H9 (cell line): ENCODE measurements around the gene SCO2. TPM values are rescaled to one million over a fixed set of nuclear protein-coding genes. Genes with fewer than 3 reads are reported as not detected.
A peak's percentile ranks its signal among the peaks of the same experiment; 100 is the strongest.

ENCODE experiments used
- DNase-seq: peaks from one replicate; pipeline ENCODE4 v3.0.0-alpha.2; 2017
- H2AFZ ChIP-seq: one replicate; pipeline ENCODE4 v1.6.1; 2013; ENCODE audit warnings: mild to moderate bottlenecking, low read length, control low read depth, moderate library complexity
- H2AK5ac ChIP-seq: 2 replicates; pipeline ENCODE4 v1.6.1; 2013; ENCODE audit warnings: low read length, control low read depth, mixed read lengths; ENCODE audit not compliant: insufficient read length
- H2BK120ac ChIP-seq: one replicate; pipeline ENCODE4 v1.6.1; 2013; ENCODE audit warnings: low read depth, mild to moderate bottlenecking, low read length, control low read depth, inconsistent platforms; ENCODE audit not compliant: poor library complexity, severe bottlenecking
- H2BK12ac ChIP-seq: 2 replicates; pipeline ENCODE4 v1.6.1; 2013; ENCODE audit warnings: low read length, control low read depth, mixed read lengths, low read depth; ENCODE audit not compliant: insufficient read length
- H2BK15ac ChIP-seq: 2 replicates; pipeline ENCODE4 v1.6.1; 2013; ENCODE audit warnings: low read depth, low read length, control low read depth
- H2BK20ac ChIP-seq: one replicate; pipeline ENCODE4 v1.6.1; 2013; ENCODE audit warnings: low read depth, mild to moderate bottlenecking, low read length, control low read depth, inconsistent platforms; ENCODE audit not compliant: poor library complexity, severe bottlenecking
- H2BK5ac ChIP-seq: 2 replicates; pipeline ENCODE4 v1.6.1; 2013; ENCODE audit warnings: low read length, control low read depth, mixed read lengths; ENCODE audit not compliant: insufficient read length
- H3K14ac ChIP-seq: 2 replicates; pipeline ENCODE4 v1.6.1; 2013; ENCODE audit warnings: low read length, control low read depth; ENCODE audit not compliant: insufficient read depth
- H3K18ac ChIP-seq: 2 replicates; pipeline ENCODE4 v1.6.1; 2013; ENCODE audit warnings: low read depth, mild to moderate bottlenecking, mixed read lengths, low read length, control low read depth; ENCODE audit not compliant: insufficient read length
- H3K23ac ChIP-seq: 2 replicates; pipeline ENCODE4 v1.6.1; 2013; ENCODE audit warnings: low read length, control low read depth, mixed read lengths, low read depth; ENCODE audit not compliant: insufficient read length
- H3K23me2 ChIP-seq: 2 replicates; pipeline ENCODE4 v1.6.1; 2013; ENCODE audit warnings: low read depth, mild to moderate bottlenecking, mixed read lengths, low read length, control low read depth; ENCODE audit not compliant: insufficient read length, poor library complexity, severe bottlenecking
- H3K27ac ChIP-seq: 2 replicates; pipeline ENCODE4 v1.5.1; 2013; ENCODE audit warnings: low read length, control low read depth, mixed read lengths, low read depth; ENCODE audit not compliant: insufficient read length
- H3K27me3 ChIP-seq: 2 replicates; pipeline ENCODE4 v1.6.1; 2013; ENCODE audit warnings: low read length, control low read depth, inconsistent platforms; ENCODE audit not compliant: insufficient read depth
- H3K4ac ChIP-seq: 2 replicates; pipeline ENCODE4 v1.6.1; 2013; ENCODE audit warnings: low read depth, mild to moderate bottlenecking, control low read depth, inconsistent platforms, low read length, moderate library complexity
- H3K4me1 ChIP-seq: 2 replicates; pipeline ENCODE4 v1.6.1; 2013; ENCODE audit warnings: low read length, control low read depth, inconsistent platforms; ENCODE audit not compliant: insufficient read depth
- H3K4me2 ChIP-seq: 2 replicates; pipeline ENCODE4 v1.6.1; 2013; ENCODE audit warnings: low read length, control low read depth, mixed read lengths; ENCODE audit not compliant: insufficient read length, insufficient read depth
- H3K56ac ChIP-seq: 2 replicates; pipeline ENCODE4 v1.6.1; 2013; ENCODE audit warnings: low read depth, mild to moderate bottlenecking, mixed read lengths, low read length, control low read depth; ENCODE audit not compliant: insufficient read length
- H3K79me1 ChIP-seq: 2 replicates; pipeline ENCODE4 v1.6.1; 2013; ENCODE audit warnings: low read depth, mild to moderate bottlenecking, moderate library complexity, low read length, control low read depth, inconsistent platforms; ENCODE audit not compliant: insufficient read depth, poor library complexity, severe bottlenecking
- H3K79me2 ChIP-seq: 2 replicates; pipeline ENCODE4 v1.6.1; 2013; ENCODE audit warnings: low read length, control low read depth, inconsistent platforms; ENCODE audit not compliant: insufficient read depth
- H3K9ac ChIP-seq: 2 replicates; pipeline ENCODE4 v1.6.1; 2013; ENCODE audit warnings: low read length, control low read depth, mixed read lengths; ENCODE audit not compliant: insufficient read length; ENCODE audit errors: extremely low read depth
- H3K9me3 ChIP-seq: one replicate; pipeline ENCODE4 v1.6.1; 2013; ENCODE audit warnings: low read depth, low read length, inconsistent platforms; ENCODE audit not compliant: control insufficient read depth
- H3T11ph ChIP-seq: one replicate; pipeline ENCODE4 v1.6.1; 2013; ENCODE audit warnings: mild to moderate bottlenecking, low read length, control low read depth, inconsistent platforms
- H4K20me1 ChIP-seq: one replicate; pipeline ENCODE4 v1.6.1; 2013; ENCODE audit not compliant: control insufficient read depth, insufficient read length, insufficient read depth
- H4K5ac ChIP-seq: 2 replicates; pipeline ENCODE4 v1.6.1; 2013; ENCODE audit warnings: low read depth, mild to moderate bottlenecking, mixed read lengths, low read length, control low read depth; ENCODE audit not compliant: insufficient read length
- H4K8ac ChIP-seq: replicated peaks from 2 replicates; pipeline ENCODE4 v1.6.1; 2013; ENCODE audit warnings: low read length, control low read depth, mixed read lengths, low read depth; ENCODE audit not compliant: insufficient read length
- H4K91ac ChIP-seq: 2 replicates; pipeline ENCODE4 v1.6.1; 2013; ENCODE audit warnings: low read depth, mild to moderate bottlenecking, moderate library complexity, mixed read lengths, low read length, control low read depth; ENCODE audit not compliant: insufficient read length
- H3K27ac Mint-ChIP-seq, 3 experiments: 2 replicates in 2 of 3; 3 replicates in 1 of 3; pipeline ENCODE4 v1.8.0; 2020 to 2021; ENCODE audit warnings: mixed read lengths in 3 of 3, mild to moderate bottlenecking in 1 of 3, moderate library complexity in 1 of 3
- H3K27me3 Mint-ChIP-seq: 2 replicates; pipeline ENCODE4 v1.8.0; 2021; ENCODE audit warnings: low read depth, mild to moderate bottlenecking, moderate library complexity, mixed read lengths
- H3K36me3 Mint-ChIP-seq, 3 experiments: 2 replicates in 2 of 3; 3 replicates in 1 of 3; pipeline ENCODE4 v1.8.0; 2020 to 2021; ENCODE audit warnings: low read depth in 3 of 3, mixed read lengths in 3 of 3; ENCODE audit not compliant: insufficient read depth in 1 of 3
- H3K4me1 Mint-ChIP-seq, 2 experiments: 2 replicates each; pipeline ENCODE4 v1.8.0; 2020; ENCODE audit warnings: mixed read lengths in 2 of 2
- H3K4me3 Mint-ChIP-seq, 2 experiments: 2 replicates in 1 of 2; 3 replicates in 1 of 2; pipeline ENCODE4 v1.8.0; 2020 to 2021; ENCODE audit warnings: mild to moderate bottlenecking in 2 of 2, mixed read lengths in 2 of 2, moderate library complexity in 1 of 2
- H3K9me3 Mint-ChIP-seq, 2 experiments: 2 replicates in 1 of 2; 3 replicates in 1 of 2; pipeline ENCODE4 v1.8.0; 2020; ENCODE audit warnings: mild to moderate bottlenecking in 2 of 2, mixed read lengths in 2 of 2, moderate library complexity in 1 of 2
- WGBS: extraction: QIAGEN DNeasy Blood & Tissue Kit; methylation state at CpG from one replicate; pipeline ENCODE4 v1.1.7; 2013; ENCODE audit warnings: missing lambda C conversion rate, low lambda C conversion rate, mixed read lengths; ENCODE audit not compliant: insufficient read length; ENCODE audit errors: extremely low coverage; 5-methylcytosine and 5-hydroxymethylcytosine counted together
- total RNA-seq: library from RNA; stranded (reverse); gene quantifications from 2 replicates; pipeline ENCODE4 v1.2.1, GENCODE V29; 2021
- TF ChIP-seq, protein P1 (sequence below): fragments of 200-600 bp; sonication (generic); conservative IDR thresholded peaks from 3 replicates; pipeline ENCODE4 v1.8.0; 2021; ENCODE audit warnings: antibody characterized with exemption, mild to moderate bottlenecking

Gene SCO2
- total RNA-seq, 1 experiment from 2014 or later: 3.3 TPM

DNA sequence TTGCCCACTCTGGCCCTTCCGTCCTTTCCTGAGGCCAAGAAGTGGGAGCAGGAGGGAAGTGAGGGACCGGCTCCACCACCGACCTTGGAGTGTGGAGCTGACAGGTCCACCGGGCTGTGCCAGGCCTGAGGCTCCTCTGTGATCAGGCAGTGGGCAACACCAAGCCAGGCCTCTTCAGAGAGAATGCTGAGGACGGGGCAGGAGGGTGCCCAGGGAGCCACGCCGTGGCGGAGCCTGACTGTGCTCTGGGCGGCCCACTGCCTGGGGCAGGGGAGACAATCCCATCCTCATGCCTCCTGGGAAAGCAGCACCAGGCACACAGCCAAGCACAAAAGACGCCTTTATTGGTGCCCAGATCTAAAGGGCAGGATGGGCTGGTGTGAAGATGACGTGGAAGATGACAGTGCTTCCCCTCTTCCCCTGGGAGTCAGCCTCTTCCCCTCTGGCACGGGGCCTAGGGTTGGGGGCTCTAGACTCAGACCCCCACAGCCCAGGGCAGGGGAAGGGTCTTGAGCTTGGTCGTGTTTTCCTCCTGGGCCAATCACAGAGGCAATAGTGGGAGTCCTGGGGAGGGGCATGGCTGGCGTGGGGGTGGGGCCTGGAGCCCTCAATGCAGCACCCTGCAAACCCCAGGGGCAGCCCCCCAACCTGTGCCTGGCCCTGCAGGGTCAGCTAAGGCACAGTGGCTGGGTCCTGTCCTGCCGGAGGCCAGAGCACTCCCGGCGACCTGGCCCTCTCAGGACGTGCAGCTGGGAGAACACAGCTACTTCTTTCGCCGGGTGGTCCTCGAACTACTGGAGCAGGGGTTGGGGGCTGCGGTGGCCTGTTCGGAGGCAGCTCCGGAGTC lies 22.5 kb downstream of the SCO2 start:
- no CpG with 5 or more reads among the region's 24 CpGs for WGBS
- H4K20me1 ChIP-seq: no peaks in the 10 kb centered on the region
- H3K27me3 ChIP-seq: no peaks in the 10 kb centered on the region
- no peak overlapping the region for H4K5ac ChIP-seq
- no peak overlapping the region for H2BK20ac ChIP-seq
- no peak overlapping the region for H3K9ac ChIP-seq
- H2AK5ac ChIP-seq: no peak overlapping the region
- H2BK5ac ChIP-seq: no peak overlapping the region
- no peak overlapping the region for H3T11ph ChIP-seq
- Mint-ChIP-seq H3K36me3 (peaks cover 0 to 3% (median 0%) of the 10 kb centered on the region in 3 experiments; a peak in 2 of 7 replicates), H3K27ac (no peak overlapping the region), H3K4me3 (no peak overlapping the region), H3K9me3 (no peaks in the 10 kb centered on the region), H3K4me1 (peaks cover 5 to 8% of the 10 kb centered on the region in 2 experiments), H3K27me3 (peaks cover 3% of the 10 kb centered on the region)
- H2BK120ac ChIP-seq: no peak overlapping the region
- no peak overlapping the region for H2AFZ ChIP-seq
- no peak overlapping the region for H3K14ac ChIP-seq
- H3K56ac ChIP-seq: no peak overlapping the region
- no peaks in the 10 kb centered on the region for H3K9me3 ChIP-seq
- peak; percentile 15 for DNase-seq
- peaks cover 8% of the 10 kb centered on the region for H3K23me2 ChIP-seq
- no peak overlapping the region for H3K27ac ChIP-seq
- no peak overlapping the region for H4K91ac ChIP-seq
- no peak overlapping the region for H3K18ac ChIP-seq
- no peak overlapping the region for H2BK15ac ChIP-seq
- no peak overlapping the region for H3K23ac ChIP-seq
- H2BK12ac ChIP-seq: no peak overlapping the region
- TF ChIP-seq, protein P1, sequence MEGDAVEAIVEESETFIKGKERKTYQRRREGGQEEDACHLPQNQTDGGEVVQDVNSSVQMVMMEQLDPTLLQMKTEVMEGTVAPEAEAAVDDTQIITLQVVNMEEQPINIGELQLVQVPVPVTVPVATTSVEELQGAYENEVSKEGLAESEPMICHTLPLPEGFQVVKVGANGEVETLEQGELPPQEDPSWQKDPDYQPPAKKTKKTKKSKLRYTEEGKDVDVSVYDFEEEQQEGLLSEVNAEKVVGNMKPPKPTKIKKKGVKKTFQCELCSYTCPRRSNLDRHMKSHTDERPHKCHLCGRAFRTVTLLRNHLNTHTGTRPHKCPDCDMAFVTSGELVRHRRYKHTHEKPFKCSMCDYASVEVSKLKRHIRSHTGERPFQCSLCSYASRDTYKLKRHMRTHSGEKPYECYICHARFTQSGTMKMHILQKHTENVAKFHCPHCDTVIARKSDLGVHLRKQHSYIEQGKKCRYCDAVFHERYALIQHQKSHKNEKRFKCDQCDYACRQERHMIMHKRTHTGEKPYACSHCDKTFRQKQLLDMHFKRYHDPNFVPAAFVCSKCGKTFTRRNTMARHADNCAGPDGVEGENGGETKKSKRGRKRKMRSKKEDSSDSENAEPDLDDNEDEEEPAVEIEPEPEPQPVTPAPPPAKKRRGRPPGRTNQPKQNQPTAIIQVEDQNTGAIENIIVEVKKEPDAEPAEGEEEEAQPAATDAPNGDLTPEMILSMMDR: no peak
- no peak overlapping the region for H4K8ac ChIP-seq
- H3K4me1 ChIP-seq: no peaks in the 10 kb centered on the region
- H3K79me2 ChIP-seq: no peaks in the 10 kb centered on the region
- no peak overlapping the region for H3K4ac ChIP-seq
- H3K79me1 ChIP-seq: no peaks in the 10 kb centered on the region
- no peak overlapping the region for H3K4me2 ChIP-seq
